Heart left ventricle (tissue), 16 donors: Measurements from ENCODE around the gene MAST3. TPM values are rescaled to one million over a fixed set of nuclear protein-coding genes. Genes with fewer than 3 reads are reported as not detected.

Experiments used
- ATAC-seq, 4 donors: fragments of 200-7000 bp; cut with Tn5 transposase; one replicate each; pipeline ENCODE4 v1.9.1; 2020 to 2022; ENCODE audit warnings: moderate library complexity in 4 of 4, mild to moderate bottlenecking in 3 of 4, moderate number of reproducible peaks in 1 of 4
- DNase-seq, 5 donors: peaks; one replicate each; pipeline ENCODE4 v3.0.0-alpha.2; 2020
- H3K27ac ChIP-seq, 12 donors: fragments of 200-600 bp; sonication (generic) in 4 of 12; one replicate each; pipeline versions ENCODE4 v1.5.0 to v1.8.0; 2016 to 2022; ENCODE audit warnings: mild to moderate bottlenecking in 2 of 12
- H3K27me3 ChIP-seq, 9 donors: fragments of 200-600 bp; sonication (generic) in 2 of 9; one replicate each; pipeline versions ENCODE4 v1.5.1 to v1.8.0; 2016 to 2022; ENCODE audit warnings: mild to moderate bottlenecking in 3 of 9
- H3K36me3 ChIP-seq, 9 donors: fragments of 200-600 bp; sonication (generic) in 2 of 9; one replicate each; pipeline versions ENCODE4 v1.5.0 to v1.8.0; 2018 to 2022; ENCODE audit warnings: mild to moderate bottlenecking in 2 of 9
- H3K4me1 ChIP-seq, 12 donors: fragments of 200-600 bp; sonication (generic) in 4 of 12; one replicate each; pipeline versions ENCODE4 v1.5.0 to v1.8.0; 2016 to 2022; ENCODE audit warnings: mild to moderate bottlenecking in 3 of 12
- H3K4me3 ChIP-seq, 12 donors: fragments of 200-600 bp; sonication (generic) in 4 of 12; one replicate each; pipeline versions ENCODE4 v1.5.0 to v1.8.0; 2017 to 2022; ENCODE audit warnings: mild to moderate bottlenecking in 9 of 12, moderate library complexity in 4 of 12
- H3K9me3 ChIP-seq, 12 donors: fragments of 200-600 bp; sonication (generic) in 4 of 12; one replicate each; pipeline versions ENCODE4 v1.5.0 to v1.8.0; 2016 to 2022; ENCODE audit warnings: mild to moderate bottlenecking in 1 of 12
- POLR2A ChIP-seq, 2 donors: fragments of 450-650 bp; IDR thresholded peaks; one replicate each; pipeline ENCODE4 v1.6.1; 2017; ENCODE audit warnings: antibody characterized with exemption in 2 of 2, mild to moderate bottlenecking in 2 of 2, moderate library complexity in 2 of 2
- WGBS, 4 donors: extraction: QIAGEN DNeasy Blood & Tissue Kit in 2 of 4; methylation state at CpG; one replicate each; pipeline versions ENCODE4 v1.1.5 to v1.1.7; 2013 to 2018; 5-methylcytosine and 5-hydroxymethylcytosine counted together
- intact Hi-C, 10 donors: fragments of 100-400 bp; cut with DNase I; formaldehyde crosslinking; loops; one replicate each; pipeline versions ENCODE4 v1.11.1 to v1.14.2; 2022
- polyA plus RNA-seq, 2 donors: library from polyadenylated mRNA; stranded (reverse); fragments of 200-250 nt; gene quantifications; one replicate each; pipeline ENCODE4 v1.2.3, GENCODE V29; 2013
- total RNA-seq, 9 donors: library from RNA; depleted of rRNA in 2 of 9; stranded (reverse); fragments of >200 nt in 2 of 9; fragmentation: NEBNext Ultra II Directional in 3 of 9; extraction: Animal tissue kit (Norgen Biotek cat#: 25700) in 3 of 9; gene quantifications; one replicate each; pipeline versions ENCODE4 v1.1.0 to v1.2.4, GENCODE V29; 2016 to 2023
- TF ChIP-seq, protein P1 (sequence below), 12 donors: fragments of 200-600 bp; sonication (generic) in 4 of 12; IDR thresholded peaks; one replicate each; pipeline versions ENCODE4 v1.5.0 to v1.8.0; 2018 to 2022; ENCODE audit warnings: antibody characterized with exemption in 12 of 12, mild to moderate bottlenecking in 5 of 12
- donor health status: ischemic (EF 13 %, LVEDD 7.1; RV severe dilation, severe dysfunction).
- donor health status: healthy with polysubstance abuse.
- donor health status: DM: no; HTN: yes; CAD: no.
- donor health status: DM: no; HTN: no; CAD: no.
- donor health status: ischemic (EF 25% LVEDD 6.9; RV normal size, moderate dysfunction).
- donor health status: ischemic (EF 25% LVEDD 5.7; RV mildly dilated, moderate dysfunction).
- donor health status: healthy.
- donor health status: DM: yes; HTN: yes; CAD: no.
- donor health status: ischemic (EF 35%, LVEDD 5.7; RV mildly dilated, moderate dysfunction).
- donor health status: nonischemic (EF 11% LVEDD 7.7; RV severe dilation, severe dysfunction).
- donor health status: DM: yes; HTN: yes; CAD: no.
- donor health status: PGD.
- donor health status: ischemic (EF 29% LVEDD 5.4; RV normal size, mild dysfunction).
- donor health status: nonischemic (EF 23%, LVEDD 6.1; RV moderate dilation, normal function).

MAST3 gene
- total and polyA plus RNA-seq, 11 donors, result 1.5 to 9.8 (median 4.7) TPM

DNA sequence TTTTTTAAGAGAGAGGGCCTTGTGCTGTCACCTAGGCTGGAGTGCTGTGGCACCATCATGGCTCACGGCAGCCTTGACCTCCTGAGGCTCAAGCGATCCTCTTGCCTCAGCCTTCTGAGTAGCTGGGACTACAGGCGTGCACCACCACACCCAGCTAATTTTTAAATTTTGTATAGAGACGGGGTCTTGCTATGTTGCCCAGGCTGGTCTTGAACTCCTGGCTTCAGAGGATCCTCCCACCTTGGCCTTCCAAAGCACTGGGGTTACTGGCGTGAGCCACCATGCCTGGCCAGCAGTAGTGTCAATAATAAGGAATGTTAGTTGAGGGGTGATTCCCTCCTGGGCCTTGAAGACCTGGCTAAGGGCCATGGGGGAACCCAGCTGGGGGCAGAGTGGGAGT is 23.6 kb downstream of the MAST3 start:
- no peak for DNase-seq
- Histone ChIP-seq H3K36me3 (peaks cover 0 to 43% (median 4%) of the 10 kb centered on the region in 9 donors), H3K27me3 (no peaks in the 10 kb centered on the region), H3K4me3 (no peak overlapping the region), H3K9me3 (no peaks in the 10 kb centered on the region), H3K27ac (no peak overlapping the region), H3K4me1 (peaks cover 0 to 42% (median 20%) of the 10 kb centered on the region in 12 donors)
- WGBS, 4 donors, result 97 to 100% (median 98%) methylated on average over 5 of the region's 5 CpGs
- no peak for ATAC-seq
- TF ChIP-seq POLR2A (IDR thresholded peaks at IDR 0.05), result no peak
- TF ChIP-seq, protein P1, sequence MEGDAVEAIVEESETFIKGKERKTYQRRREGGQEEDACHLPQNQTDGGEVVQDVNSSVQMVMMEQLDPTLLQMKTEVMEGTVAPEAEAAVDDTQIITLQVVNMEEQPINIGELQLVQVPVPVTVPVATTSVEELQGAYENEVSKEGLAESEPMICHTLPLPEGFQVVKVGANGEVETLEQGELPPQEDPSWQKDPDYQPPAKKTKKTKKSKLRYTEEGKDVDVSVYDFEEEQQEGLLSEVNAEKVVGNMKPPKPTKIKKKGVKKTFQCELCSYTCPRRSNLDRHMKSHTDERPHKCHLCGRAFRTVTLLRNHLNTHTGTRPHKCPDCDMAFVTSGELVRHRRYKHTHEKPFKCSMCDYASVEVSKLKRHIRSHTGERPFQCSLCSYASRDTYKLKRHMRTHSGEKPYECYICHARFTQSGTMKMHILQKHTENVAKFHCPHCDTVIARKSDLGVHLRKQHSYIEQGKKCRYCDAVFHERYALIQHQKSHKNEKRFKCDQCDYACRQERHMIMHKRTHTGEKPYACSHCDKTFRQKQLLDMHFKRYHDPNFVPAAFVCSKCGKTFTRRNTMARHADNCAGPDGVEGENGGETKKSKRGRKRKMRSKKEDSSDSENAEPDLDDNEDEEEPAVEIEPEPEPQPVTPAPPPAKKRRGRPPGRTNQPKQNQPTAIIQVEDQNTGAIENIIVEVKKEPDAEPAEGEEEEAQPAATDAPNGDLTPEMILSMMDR (IDR thresholded peaks at IDR 0.05), result no peak
- intact Hi-C loops, result no loop called here

- no peak for ATAC-seq
Measured at GRCh38 chr19:18122424-18122823, 24.8 kb downstream of the MAST3 start.

DNA sequence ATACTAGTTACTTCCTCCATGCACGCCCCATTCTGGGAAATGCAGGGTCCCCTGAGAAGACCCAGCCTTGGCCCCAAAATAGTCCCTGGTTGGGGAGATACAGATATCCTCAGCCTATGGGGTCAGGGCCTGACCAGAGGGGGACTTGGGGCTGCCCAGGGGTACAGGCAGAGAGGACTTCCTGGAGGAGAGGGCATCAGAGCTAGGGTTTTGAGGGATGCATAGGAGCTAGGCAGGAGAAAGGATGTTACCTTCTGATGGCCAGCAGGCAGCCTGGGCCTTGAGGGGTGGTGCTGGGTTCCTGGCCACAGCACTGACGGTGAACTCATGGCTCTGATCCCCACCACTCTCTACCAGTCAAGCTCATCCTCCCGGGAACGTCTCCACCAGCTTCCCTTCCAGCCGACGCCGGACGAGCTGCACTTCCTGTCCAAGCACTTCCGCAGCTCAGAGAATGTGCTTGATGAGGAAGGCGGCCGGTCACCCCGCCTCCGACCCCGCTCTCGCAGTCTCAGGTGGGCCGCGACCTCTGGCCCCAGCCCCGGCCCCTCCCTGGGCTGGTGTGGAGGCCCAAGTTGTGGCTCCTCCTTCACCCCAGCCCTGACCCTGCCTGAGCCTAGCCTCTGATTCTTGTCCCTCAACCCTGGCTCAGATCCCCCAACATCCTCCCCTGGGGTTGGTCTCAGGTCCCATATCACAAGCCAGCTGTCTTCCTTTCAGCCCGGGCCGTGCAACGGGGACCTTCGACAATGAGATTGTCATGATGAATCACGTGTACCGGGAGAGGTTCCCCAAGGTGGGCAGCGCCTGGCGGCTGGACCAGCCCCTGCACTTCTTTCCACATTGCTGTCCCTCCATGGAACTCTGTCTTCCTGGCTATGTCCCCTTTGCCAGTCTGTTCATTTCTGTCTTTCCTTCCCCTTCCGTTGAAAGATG is 25.6 kb downstream of the MAST3 start:
- WGBS, 4 donors, result 56 to 83% (median 70%) methylated on average over 25 to 27 of the region's 27 CpGs
- TF ChIP-seq POLR2A (IDR thresholded peaks at IDR 0.05), result no peak
- TF ChIP-seq, protein P1 (IDR thresholded peaks at IDR 0.05), result no peak
- H3K27ac ChIP-seq, result peak overlapping the region in 9 of 12 donors; percentile 10 to 76 (median 52)
- no peaks in the 10 kb centered on the region for H3K9me3 ChIP-seq
- ATAC-seq (peak; percentile 15 to 70 (median 48)), DNase-seq (peak in 2 of 5 donors; percentile 59 to 70)
- H3K4me1 ChIP-seq, result peaks cover 0 to 40% (median 12%) of the 10 kb centered on the region in 12 donors
- H3K36me3 ChIP-seq, result peaks cover 0 to 53% (median 4%) of the 10 kb centered on the region in 9 donors
- H3K4me3 ChIP-seq, result no peak overlapping the region
- no peaks in the 10 kb centered on the region for H3K27me3 ChIP-seq
- intact Hi-C loops, result no loop called here

More at GRCh38 chr19:18122424-18122823, 24.8 kb downstream of the MAST3 start:
- DNase-seq, result no peak
- TF ChIP-seq, protein P1 (IDR thresholded peaks at IDR 0.05), result no peak
- no peak for TF ChIP-seq POLR2A (IDR thresholded peaks at IDR 0.05)
- peak overlapping the region in 3 of 12 donors; percentile 38 to 76 (median 70) for H3K27ac ChIP-seq
- H3K9me3 ChIP-seq, result no peaks in the 10 kb centered on the region
- peaks cover 0 to 48% (median 4%) of the 10 kb centered on the region in 9 donors for H3K36me3 ChIP-seq
- H3K4me3 ChIP-seq, result no peak overlapping the region
- intact Hi-C loops, result no loop called here
- H3K4me1 ChIP-seq, result peaks cover 0 to 38% (median 15%) of the 10 kb centered on the region in 12 donors
- WGBS, 4 donors, result 88 to 92% (median 90%) methylated on average over 7 of the region's 7 CpGs
- H3K27me3 ChIP-seq, result no peaks in the 10 kb centered on the region

DNA sequence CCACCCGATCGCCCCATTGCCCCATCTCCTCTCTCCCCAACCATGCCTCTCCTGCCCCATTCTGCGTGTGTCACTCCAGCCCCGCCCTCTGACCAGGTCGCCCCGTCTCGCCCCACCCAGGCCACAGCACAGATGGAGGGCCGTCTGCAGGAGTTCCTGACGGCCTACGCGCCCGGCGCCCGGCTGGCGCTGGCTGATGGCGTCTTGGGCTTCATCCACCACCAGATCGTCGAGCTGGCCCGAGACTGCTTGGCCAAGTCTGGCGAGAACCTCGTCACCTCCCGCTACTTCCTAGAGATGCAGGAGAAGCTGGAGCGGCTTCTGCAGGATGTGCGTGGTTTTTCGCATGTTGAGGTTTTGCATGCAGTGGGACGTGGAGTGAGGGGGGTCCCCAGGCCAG is 26.2 kb downstream of the MAST3 start:
- WGBS, 4 donors, result 66 to 77% (median 73%) methylated on average over 16 to 26 of the region's 26 CpGs
- Histone ChIP-seq H3K27ac (peak overlapping the region in 8 of 12 donors; percentile 10 to 76 (median 54)), H3K36me3 (peaks cover 0 to 60% (median 4%) of the 10 kb centered on the region in 9 donors), H3K27me3 (no peaks in the 10 kb centered on the region), H3K4me3 (no peak overlapping the region), H3K4me1 (peaks cover 0 to 36% (median 5%) of the 10 kb centered on the region in 12 donors), H3K9me3 (no peaks in the 10 kb centered on the region)
- intact Hi-C loops, result no loop called here
- TF ChIP-seq, protein P1 (IDR thresholded peaks at IDR 0.05), result no peak
- TF ChIP-seq POLR2A (IDR thresholded peaks at IDR 0.05), result no peak
- ATAC-seq, result peak in 3 of 4 donors; percentile 26 to 49 (median 27)
- DNase-seq, result peak in 2 of 5 donors; percentile 54 to 58
